GM12864 (cell line): ENCODE measurements around the gene TAGLN.
"Not testable (repeated sequence)": the region's sequence is repeated elsewhere in the genome, so short reads cannot be mapped to it uniquely, and the experiment has no call there.

ENCODE experiments used
- DNase-seq: peaks from one replicate; pipeline ENCODE4 v3.0.0-alpha.2; 2011; ENCODE audit warnings: low read depth
- H3K4me3 ChIP-seq: 2 replicates; pipeline ENCODE4 v1.5.1; 2011; ENCODE audit warnings: mild to moderate bottlenecking, low read depth, low read length, control low read depth
- TF ChIP-seq, protein P1 (sequence below): IDR thresholded peaks from 2 replicates; pipeline ENCODE4 v1.5.1; 2011; ENCODE audit warnings: low read depth, mild to moderate bottlenecking, moderate library complexity, low read length, control low read depth, inconsistent platforms; ENCODE audit errors: missing control alignments

TAGLN gene

DNA sequence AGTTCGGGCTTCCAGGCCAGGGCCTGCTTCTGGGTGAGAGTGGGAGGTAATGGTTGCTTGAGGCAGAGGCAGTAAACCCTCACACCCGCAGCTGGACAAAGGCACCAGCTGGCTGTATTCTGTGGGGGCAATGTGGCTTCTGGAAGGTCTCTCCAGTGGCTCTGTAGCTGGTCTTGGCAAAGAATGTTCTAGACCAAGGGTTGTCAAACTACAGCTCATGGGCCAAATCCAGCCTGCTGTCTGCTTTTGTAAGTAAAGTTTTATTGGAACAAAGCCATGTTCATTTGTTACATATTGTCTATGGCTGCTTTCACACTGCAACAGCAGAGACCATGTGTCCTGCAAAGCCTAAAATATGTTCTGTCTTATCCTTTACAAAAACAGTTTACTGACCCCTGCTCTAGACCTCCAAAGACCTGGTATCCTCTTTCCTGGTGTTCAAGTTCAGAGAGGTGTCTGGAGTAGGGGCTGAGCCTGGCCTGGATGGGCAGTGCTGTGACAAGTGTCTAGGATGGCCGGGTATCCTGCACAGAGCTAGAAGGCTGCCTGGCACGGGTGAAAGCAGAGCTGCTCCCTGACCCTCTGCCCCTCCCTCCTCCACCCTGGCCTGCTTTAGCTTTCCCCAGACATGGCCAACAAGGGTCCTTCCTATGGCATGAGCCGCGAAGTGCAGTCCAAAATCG lies 3.4 kb downstream of the TAGLN start:
- TF ChIP-seq, protein P1, sequence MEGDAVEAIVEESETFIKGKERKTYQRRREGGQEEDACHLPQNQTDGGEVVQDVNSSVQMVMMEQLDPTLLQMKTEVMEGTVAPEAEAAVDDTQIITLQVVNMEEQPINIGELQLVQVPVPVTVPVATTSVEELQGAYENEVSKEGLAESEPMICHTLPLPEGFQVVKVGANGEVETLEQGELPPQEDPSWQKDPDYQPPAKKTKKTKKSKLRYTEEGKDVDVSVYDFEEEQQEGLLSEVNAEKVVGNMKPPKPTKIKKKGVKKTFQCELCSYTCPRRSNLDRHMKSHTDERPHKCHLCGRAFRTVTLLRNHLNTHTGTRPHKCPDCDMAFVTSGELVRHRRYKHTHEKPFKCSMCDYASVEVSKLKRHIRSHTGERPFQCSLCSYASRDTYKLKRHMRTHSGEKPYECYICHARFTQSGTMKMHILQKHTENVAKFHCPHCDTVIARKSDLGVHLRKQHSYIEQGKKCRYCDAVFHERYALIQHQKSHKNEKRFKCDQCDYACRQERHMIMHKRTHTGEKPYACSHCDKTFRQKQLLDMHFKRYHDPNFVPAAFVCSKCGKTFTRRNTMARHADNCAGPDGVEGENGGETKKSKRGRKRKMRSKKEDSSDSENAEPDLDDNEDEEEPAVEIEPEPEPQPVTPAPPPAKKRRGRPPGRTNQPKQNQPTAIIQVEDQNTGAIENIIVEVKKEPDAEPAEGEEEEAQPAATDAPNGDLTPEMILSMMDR: no peak
- DNase-seq: no peak
- H3K4me3 ChIP-seq: no peak overlapping the region

DNA sequence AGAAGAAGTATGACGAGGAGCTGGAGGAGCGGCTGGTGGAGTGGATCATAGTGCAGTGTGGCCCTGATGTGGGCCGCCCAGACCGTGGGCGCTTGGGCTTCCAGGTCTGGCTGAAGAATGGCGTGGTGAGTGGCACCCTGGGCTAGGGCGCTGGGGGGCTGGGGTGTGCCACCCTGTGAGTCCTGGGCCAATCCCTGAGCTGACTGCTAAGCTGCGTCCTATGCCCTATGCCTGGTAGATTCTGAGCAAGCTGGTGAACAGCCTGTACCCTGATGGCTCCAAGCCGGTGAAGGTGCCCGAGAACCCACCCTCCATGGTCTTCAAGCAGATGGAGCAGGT lies 3.9 kb downstream of the TAGLN start:
- DNase-seq: no peak
- TF ChIP-seq, protein P1: no peak
- H3K4me3 ChIP-seq: no peak overlapping the region

DNA sequence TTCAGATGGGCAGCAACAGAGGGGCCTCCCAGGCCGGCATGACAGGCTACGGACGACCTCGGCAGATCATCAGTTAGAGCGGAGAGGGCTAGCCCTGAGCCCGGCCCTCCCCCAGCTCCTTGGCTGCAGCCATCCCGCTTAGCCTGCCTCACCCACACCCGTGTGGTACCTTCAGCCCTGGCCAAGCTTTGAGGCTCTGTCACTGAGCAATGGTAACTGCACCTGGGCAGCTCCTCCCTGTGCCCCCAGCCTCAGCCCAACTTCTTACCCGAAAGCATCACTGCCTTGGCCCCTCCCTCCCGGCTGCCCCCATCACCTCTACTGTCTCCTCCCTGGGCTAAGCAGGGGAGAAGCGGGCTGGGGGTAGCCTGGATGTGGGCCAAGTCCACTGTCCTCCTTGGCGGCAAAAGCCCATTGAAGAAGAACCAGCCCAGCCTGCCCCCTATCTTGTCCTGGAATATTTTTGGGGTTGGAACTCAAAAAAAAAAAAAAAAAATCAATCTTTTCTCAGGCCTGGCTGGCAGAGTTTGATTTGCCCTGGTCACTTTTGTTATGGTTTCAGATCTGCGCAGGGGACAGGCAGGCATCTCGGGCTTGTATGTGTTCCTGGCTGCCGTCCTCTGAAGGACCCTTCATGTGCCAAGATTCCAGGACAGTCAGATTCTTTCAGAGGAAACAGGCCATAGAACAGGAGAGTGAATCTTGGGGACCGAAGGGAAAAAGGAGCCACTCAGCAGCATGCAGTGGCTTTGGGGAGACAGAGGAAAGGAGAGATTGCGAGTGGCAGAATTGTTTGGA lies 5.3 kb downstream of the TAGLN start:
- no peak overlapping the region for H3K4me3 ChIP-seq
- TF ChIP-seq, protein P1: no peak
- no peak for DNase-seq

DNA sequence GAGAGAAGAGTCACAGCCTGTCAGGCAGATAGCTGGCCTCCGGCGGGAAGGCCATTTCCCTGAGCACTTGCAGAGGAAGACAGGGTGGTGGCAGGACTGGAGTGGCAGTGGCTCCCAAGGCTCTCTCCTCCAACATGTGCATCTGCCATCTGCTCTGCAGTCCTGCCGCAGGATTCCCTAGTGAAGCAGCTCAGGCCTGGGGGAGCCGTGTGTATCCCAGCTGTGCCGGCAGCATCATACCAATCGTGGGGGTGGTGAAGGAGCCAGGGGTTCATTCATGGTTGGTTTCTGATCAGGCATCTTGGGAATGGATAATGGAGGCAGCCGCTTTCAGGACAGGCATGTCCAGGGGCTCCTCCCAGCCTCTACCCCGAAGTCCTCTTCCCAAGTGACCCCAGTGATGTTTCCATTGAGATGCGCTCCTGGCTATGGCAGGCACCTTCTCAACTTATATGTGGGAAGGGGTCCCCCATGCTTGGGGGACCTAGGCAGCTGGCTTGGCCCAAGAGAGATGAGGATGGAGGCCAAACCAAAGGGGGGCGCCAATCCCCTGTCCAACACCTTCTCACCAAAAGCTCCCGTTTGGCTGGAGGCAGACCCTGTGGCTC lies 6.1 kb downstream of the TAGLN start:
- DNase-seq: no peak
- TF ChIP-seq, protein P1: no peak
- no peak overlapping the region for H3K4me3 ChIP-seq

DNA sequence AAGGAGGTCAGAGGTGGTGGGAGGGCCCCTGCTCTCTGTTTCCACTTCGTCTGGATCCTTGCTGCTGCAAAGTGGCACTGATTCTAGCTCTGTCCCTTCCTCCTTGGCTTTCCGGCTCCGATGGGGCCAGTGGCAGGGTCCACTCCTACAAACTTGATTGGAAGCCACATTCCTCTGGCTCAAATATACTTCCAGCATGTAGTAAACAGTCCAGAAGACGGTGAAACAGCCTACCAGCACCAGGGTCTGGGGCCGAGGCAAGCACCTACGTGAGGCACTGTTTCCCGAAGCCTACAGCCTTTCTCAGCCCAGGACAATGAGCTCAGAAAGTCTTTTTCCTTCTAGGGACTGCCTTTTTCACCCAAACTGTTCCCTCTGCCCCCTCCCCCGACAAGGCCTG lies 6.9 kb downstream of the TAGLN start:
- not testable (repeated sequence) for H3K4me3 ChIP-seq, DNase-seq

DNA sequence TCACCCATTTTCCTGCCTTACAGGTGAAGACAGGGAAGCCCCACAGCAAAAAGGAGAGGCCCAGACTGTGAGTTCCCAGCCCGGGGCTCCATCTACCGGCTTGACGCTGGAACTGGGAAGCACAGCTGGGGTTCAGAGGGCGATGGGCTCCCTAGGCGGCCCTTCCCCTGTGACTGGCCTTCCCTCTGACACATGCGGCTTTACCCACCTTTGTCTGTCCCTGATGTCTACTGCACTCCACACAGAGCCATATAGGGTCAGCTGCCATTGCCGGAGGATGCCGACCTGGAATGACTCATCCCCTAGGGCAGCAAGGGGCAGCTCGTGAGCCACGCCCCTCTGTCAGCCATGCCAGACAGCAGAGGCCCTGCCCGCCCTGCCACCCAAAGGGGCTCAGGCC lies 7.7 kb downstream of the TAGLN start:
- DNase-seq, H3K4me3 ChIP-seq: not testable (repeated sequence)

DNA sequence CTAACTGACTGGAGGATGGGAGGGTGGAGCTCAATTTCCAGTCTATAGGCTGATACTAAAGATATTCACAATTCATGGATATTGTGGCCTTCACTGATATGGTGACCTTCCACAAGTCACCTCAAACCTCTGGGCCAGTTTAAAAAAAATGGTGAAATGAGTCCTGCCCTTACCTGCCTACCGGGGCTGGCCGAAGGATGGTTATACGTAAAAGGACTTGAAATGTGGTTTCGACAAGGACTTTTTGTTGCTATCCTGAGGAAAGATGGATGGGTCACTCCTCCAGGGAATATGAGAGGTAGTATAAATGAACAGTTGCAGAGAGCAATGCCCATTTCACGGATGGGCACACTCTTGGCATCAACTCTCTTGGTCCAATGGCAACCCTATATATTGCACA lies 8.3 kb downstream of the TAGLN start:
- not testable (repeated sequence) for H3K4me3 ChIP-seq, DNase-seq

DNA sequence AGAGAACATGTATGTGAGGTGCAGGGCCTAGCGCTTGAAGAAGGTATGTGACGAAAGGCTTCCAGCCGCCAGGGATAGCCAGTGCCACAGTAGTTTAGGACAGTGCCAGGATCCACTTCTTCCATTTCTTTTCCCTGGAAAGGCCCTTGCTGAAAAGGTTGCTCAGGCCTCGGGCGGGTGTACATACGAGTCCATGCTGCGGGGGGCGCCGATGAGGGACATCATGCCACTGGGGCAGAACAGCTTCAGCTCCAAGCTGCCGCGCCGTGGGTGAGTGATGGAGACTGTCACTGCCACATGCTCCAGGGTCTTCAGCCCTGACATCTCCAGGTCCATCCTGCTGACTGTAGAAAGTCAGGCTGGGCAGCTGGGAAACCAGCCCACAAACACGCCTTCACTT lies 9.5 kb downstream of the TAGLN start:
- not testable (repeated sequence) for H3K4me3 ChIP-seq, DNase-seq

DNA sequence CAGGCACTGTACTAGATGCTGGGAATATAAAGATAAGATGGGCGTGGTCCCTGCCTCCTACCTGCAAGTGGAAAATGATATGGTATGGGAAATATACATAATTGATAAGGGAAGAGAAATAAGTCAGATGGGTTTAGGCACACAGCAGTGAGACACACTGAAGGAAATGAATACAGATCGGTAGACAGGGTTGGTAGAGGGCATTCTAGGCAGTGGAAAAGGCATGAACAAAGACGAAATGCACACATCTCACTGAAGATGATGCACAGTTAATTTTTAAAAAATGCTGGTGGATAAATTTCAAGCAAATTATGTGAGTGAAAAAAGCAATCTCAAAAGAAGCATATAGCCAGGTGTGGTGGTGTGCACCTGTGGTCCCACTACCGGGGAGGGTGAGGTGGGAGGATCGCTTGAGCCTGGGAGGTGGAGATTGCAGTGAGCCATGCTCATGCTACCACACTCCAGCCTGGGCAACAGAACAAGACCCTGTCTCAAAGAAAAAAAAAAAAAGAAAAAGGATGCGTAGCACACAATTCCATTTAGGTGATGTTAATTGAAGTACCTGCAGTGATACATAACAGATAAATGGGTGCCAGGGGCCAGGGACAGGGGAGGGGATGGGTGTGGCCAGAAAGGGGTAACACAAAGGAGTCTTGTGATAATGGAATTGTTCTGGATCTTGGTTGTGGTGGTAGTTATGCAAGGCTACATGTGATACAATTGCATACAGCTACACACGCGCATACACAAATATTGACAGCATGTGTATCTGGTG lies 10.4 kb downstream of the TAGLN start:
- H3K4me3 ChIP-seq, DNase-seq: not testable (repeated sequence)
